ENCODE data around the gene PLXNB1. TPM values are rescaled to one million over a fixed set of nuclear protein-coding genes. Genes with fewer than 3 reads are reported as not detected.

PLXNB1 gene
- total and polyA plus RNA-seq, 2 of the 13 experiments (the other 11 are each of a cell fraction or from before 2014, with no cell fraction given) = 86.0 to 143 TPM

- H4K20me1 ChIP-seq (ENCODE audit: insufficient read depth, low read length) = peaks cover 9% of the 10 kb centered on the region; the same call in 1 of the 2 replicates
- no peak overlapping the region for H3K9ac ChIP-seq (ENCODE audit: insufficient read depth, low read depth, low read length)
- POLR2A ChIA-PET = interaction anchor here (1.8 to 1.9 kb wide), 2 partner anchors 21 to 28 kb away, joined by 5 to 6 read pairs; no protein-coding TSS in a partner anchor
- TF ChIP-seq SOX6 (IDR thresholded peaks at IDR 0.05) = no peak
- TF ChIP-seq SOX6 (CRISPR knock-in tag; IDR thresholded peaks at IDR 0.05) = no peak
- no peak for TF ChIP-seq U2AF1 (optimal IDR thresholded peaks at IDR 0.05; ENCODE audit: low read depth, low read length)
- TF ChIP-seq ATF7-NPFF (CRISPR knock-in tag; IDR thresholded peaks at IDR 0.05; ENCODE audit: low read depth) = no peak
- no peak for TF ChIP-seq ZNF580 (CRISPR knock-in tag; IDR thresholded peaks at IDR 0.05; ENCODE audit: borderline replicate concordance, low read depth)
- TF ChIP-seq ETS1 (CRISPR knock-in tag; IDR thresholded peaks at IDR 0.05) = no peak
- no peak for TF ChIP-seq PPARG (CRISPR knock-in tag; conservative IDR thresholded peaks at IDR 0.05)
- no peak for TF ChIP-seq MTA3 (CRISPR knock-in tag; IDR thresholded peaks at IDR 0.05)
- no peak for TF ChIP-seq ZNF382 (CRISPR knock-in tag; IDR thresholded peaks at IDR 0.05; ENCODE audit: borderline replicate concordance)
- TF ChIP-seq TSC22D2 (CRISPR knock-in tag; IDR thresholded peaks at IDR 0.05; ENCODE audit: borderline replicate concordance) = no peak
- TF ChIP-seq KDM3A (CRISPR knock-in tag; IDR thresholded peaks at IDR 0.05; ENCODE audit: low read depth) = no peak
- TF ChIP-seq ZNF333 (CRISPR knock-in tag; IDR thresholded peaks at IDR 0.05; ENCODE audit: borderline replicate concordance) = no peak
- TF ChIP-seq YY1 (IDR thresholded peaks at IDR 0.05; ENCODE audit: insufficient read depth, insufficient replicate concordance, low read depth, low read length) = no peak
- TF ChIP-seq SATB2 (CRISPR knock-in tag; IDR thresholded peaks at IDR 0.05) = no peak
- TF ChIP-seq ZFP62 (CRISPR knock-in tag; IDR thresholded peaks at IDR 0.05) = no peak
- no peak for FAIRE-seq
- intact Hi-C loops (cut with micrococcal nuclease; ENCODE audit: unreplicated experiment) = no loop called here
- no peaks in the 10 kb centered on the region for H3K4me1 ChIP-seq (ENCODE audit: insufficient read depth, low read length)
- H3K27me3 ChIP-seq (ENCODE audit: control insufficient read depth in 1 of 2, insufficient read depth in 2 of 2, low read length in 2 of 2) = no peaks in the 10 kb centered on the region
- in situ Hi-C loops (cut with HindIII; ENCODE audit: extremely low pct_ligation_motif_present, low pct_unique_long_range_greater_than_20kb) = no loop called here
- no TSS peak for BruUV-seq (replicated peaks)
- H3K4me2 ChIP-seq (ENCODE audit: low read depth, low read length) = no peak overlapping the region
- DNase-seq (ENCODE audit: low spot score) = no peak
- H3K36me3 ChIP-seq (replicated peaks in 1 of 2; ENCODE audit: control insufficient read depth in 1 of 2, insufficient read depth in 2 of 2, low read length in 2 of 2) = peaks cover 76 to 94% of the 10 kb centered on the region in 2 experiments
- 93% methylated on average over 2 of the region's 8 CpGs for WGBS (ENCODE audit: low lambda C conversion rate)
- no peak overlapping the region for H3K4me3 ChIP-seq (replicated peaks in 1 of 3; ENCODE audit: insufficient read depth in 1 of 3, low read depth in 2 of 3, low read length in 3 of 3)
- no peak overlapping the region for H3K27ac ChIP-seq (ENCODE audit: extremely low read length, insufficient read depth, low read length)
- no peaks in the 10 kb centered on the region for H3K9me3 ChIP-seq (ENCODE audit: low read length)
- no peak overlapping the region for H2AFZ ChIP-seq (ENCODE audit: low read length)
- CTCF ChIA-PET (ENCODE audit: low intra/inter-chr PET ratio, low total read pairs) = interaction anchor here (1.6 kb wide), 1 partner anchor 28 kb away, joined by 5 read pairs; no protein-coding TSS in a partner anchor
- no peaks in the 10 kb centered on the region for H3K79me2 ChIP-seq (ENCODE audit: insufficient read depth, low read length)
- no peak for ATAC-seq
Observed at GRCh38 chr3:48407542-48408099, 22.3 kb downstream of the PLXNB1 start.

Measured in HepG2 (cell line).